Activated CD4-positive, alpha-beta memory T cell treated with anti-CD3 and anti-CD28 coated beads, Interleukin-2, amount 10 ng/mL, durations not matched to agents 7 days and 5 days (primary cell): Measurements from ENCODE around the gene ERC2. TPM values are rescaled to one million over a fixed set of nuclear protein-coding genes. Genes with fewer than 3 reads are reported as not detected.
"Not testable (repeated sequence)": the region's sequence is repeated elsewhere in the genome, so short reads cannot be mapped to it uniquely, and the experiment has no call there.

Source experiments
- CTCF ChIA-PET: fragments of 350-600 bp; sonication (Branson Sonifier 250); formaldehyde crosslinking; loops from one replicate; lab custom pipeline; 2021; ENCODE audit warnings: antibody characterized with exemption, inconsistent platforms; lab: Charles Lee
- POLR2A ChIA-PET: fragments of 350-600 bp; sonication (Branson Sonifier 250); formaldehyde crosslinking; loops from one replicate; lab custom pipeline; 2021; ENCODE audit warnings: antibody characterized with exemption; lab: Charles Lee
- DNase-seq: peaks from one replicate; pipeline ENCODE4 v3.0.0-alpha.2; 2020
- H3K27ac Mint-ChIP-seq: one replicate; pipeline ENCODE4 v1.8.0; 2021; ENCODE audit warnings: mild to moderate bottlenecking, mixed read lengths
- H3K27me3 Mint-ChIP-seq: one replicate; pipeline ENCODE4 v1.8.0; 2021; ENCODE audit warnings: mixed read lengths
- H3K36me3 Mint-ChIP-seq: one replicate; pipeline ENCODE4 v1.8.0; 2021; ENCODE audit warnings: low read depth, mixed read lengths
- H3K4me1 Mint-ChIP-seq: one replicate; pipeline ENCODE4 v1.8.0; 2021; ENCODE audit warnings: mixed read lengths
- H3K4me3 Mint-ChIP-seq: one replicate; pipeline ENCODE4 v1.8.0; 2021; ENCODE audit warnings: mild to moderate bottlenecking, mixed read lengths
- H3K9me3 Mint-ChIP-seq: one replicate; pipeline ENCODE4 v1.8.0; 2021; ENCODE audit warnings: mixed read lengths
- total RNA-seq, 2 experiments: library from RNA; stranded (reverse); gene quantifications; one replicate each; pipeline ENCODE4 v1.2.3, GENCODE V29; 2021

ERC2 gene
- total RNA-seq, 2 experiments from 2014 or later: not detected

DNA sequence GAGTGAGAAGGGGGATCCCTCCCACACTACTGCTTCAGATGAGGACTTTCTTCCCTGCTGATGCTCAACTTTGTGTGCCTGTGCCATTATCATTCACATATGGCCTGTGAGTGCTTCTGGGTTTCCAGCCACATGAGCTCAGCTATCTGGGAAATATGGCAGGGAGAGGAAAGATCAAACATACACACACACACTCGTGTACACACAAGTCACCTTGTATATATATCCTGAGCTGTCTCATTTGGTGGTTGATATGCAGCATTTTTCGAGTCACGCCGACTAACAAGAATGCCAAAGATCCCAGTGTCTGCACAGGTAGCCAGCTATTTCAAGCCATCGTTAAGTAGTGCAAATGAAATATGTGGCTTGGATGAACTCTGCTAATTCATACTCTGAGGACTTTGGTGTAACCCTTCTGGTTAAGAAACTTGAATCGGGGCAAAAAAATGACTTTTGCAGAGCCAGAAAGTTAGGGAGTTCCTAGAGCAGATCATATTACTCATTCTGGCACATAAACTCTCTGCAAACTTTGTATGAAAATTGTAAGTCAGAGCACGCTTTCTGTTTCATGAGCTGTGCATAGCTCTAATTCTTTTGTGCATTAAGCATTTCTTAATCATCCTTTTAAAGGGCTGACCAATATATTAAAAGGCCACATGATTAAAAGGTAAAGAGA is 956.2 kb downstream of the ERC2 start:
- no peak for DNase-seq
- Mint-ChIP-seq H3K27me3 (no peaks in the 10 kb centered on the region), H3K4me3 (no peak overlapping the region), H3K9me3 (no peaks in the 10 kb centered on the region), H3K36me3 (no peaks in the 10 kb centered on the region), H3K27ac (no peak overlapping the region), H3K4me1 (no peaks in the 10 kb centered on the region)
- ChIA-PET POLR2A (no interaction called here), CTCF (no interaction called here)

DNA sequence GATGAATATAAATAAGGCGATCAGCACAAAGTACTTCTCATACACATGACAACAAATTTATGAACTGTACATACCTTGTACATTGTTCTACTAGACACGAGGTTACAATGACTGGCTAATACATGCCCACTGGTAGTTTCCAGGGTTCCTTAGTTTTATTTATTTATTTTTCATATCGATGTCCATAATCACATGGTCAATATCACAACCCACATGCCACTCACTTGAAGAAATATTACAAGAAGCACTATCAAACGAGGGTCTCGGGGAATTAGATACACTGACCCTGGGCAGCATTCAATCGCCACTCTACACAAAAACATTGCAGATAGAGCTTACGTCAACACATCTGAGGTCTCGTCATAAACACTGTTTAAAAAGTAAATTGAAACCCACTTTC is 959.9 kb downstream of the ERC2 start:
- no peak for DNase-seq
- Mint-ChIP-seq H3K27ac (no peak overlapping the region), H3K4me3 (no peak overlapping the region), H3K36me3 (no peaks in the 10 kb centered on the region), H3K27me3 (no peaks in the 10 kb centered on the region), H3K9me3 (no peaks in the 10 kb centered on the region), H3K4me1 (no peaks in the 10 kb centered on the region)
- POLR2A ChIA-PET: no interaction called here
- CTCF ChIA-PET: no interaction called here

DNA sequence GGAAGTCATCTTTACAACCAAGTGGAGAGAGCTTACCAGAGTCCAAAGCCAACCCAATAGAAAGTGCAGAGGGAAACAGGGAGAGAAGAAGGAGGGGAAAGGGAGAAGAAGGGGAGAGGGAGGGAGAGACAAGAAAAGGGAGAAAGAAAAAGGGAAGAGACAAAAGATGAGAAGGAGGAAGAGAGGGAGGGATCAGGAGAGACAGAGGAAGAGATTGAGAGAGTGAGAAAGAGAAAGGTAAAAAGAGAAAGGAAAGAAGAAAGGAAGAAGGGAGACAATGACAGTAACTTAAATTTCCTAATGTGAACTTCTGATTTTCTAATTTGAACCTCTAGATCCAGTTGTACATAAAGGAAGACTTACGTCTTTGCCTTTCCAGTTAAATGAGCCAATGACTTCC is 960.5 kb downstream of the ERC2 start:
- Mint-ChIP-seq H3K36me3 (no peaks in the 10 kb centered on the region), H3K4me3 (no peak overlapping the region), H3K27ac (no peak overlapping the region), H3K27me3 (no peaks in the 10 kb centered on the region), H3K4me1 (no peaks in the 10 kb centered on the region), H3K9me3 (no peaks in the 10 kb centered on the region)
- no peak for DNase-seq
- ChIA-PET POLR2A (no interaction called here), CTCF (no interaction called here)

- H3K9me3 Mint-ChIP-seq: no peaks in the 10 kb centered on the region
- H3K27ac Mint-ChIP-seq: no peak overlapping the region
- no peak for DNase-seq
- H3K36me3 Mint-ChIP-seq: no peaks in the 10 kb centered on the region
- ChIA-PET POLR2A (no interaction called here), CTCF (no interaction called here)
- H3K27me3 Mint-ChIP-seq: no peaks in the 10 kb centered on the region
- no peaks in the 10 kb centered on the region for H3K4me1 Mint-ChIP-seq
- H3K4me3 Mint-ChIP-seq: no peak overlapping the region
Observed at GRCh38 chr3:55505776-55506175, 962.5 kb downstream of the ERC2 start.

- DNase-seq, POLR2A ChIA-PET, H3K27me3 Mint-ChIP-seq, H3K4me3 Mint-ChIP-seq, H3K9me3 Mint-ChIP-seq, H3K4me1 Mint-ChIP-seq, CTCF ChIA-PET, H3K36me3 Mint-ChIP-seq, H3K27ac Mint-ChIP-seq: not testable (repeated sequence)
Observed at GRCh38 chr3:55505102-55505501, 963.2 kb downstream of the ERC2 start.

- POLR2A ChIA-PET: no interaction called here
- no peaks in the 10 kb centered on the region for H3K4me1 Mint-ChIP-seq
- no peaks in the 10 kb centered on the region for H3K36me3 Mint-ChIP-seq
- no peak for DNase-seq
- no peaks in the 10 kb centered on the region for H3K27me3 Mint-ChIP-seq
- CTCF ChIA-PET: no interaction called here
- no peak overlapping the region for H3K4me3 Mint-ChIP-seq
- no peak overlapping the region for H3K27ac Mint-ChIP-seq
- no peaks in the 10 kb centered on the region for H3K9me3 Mint-ChIP-seq
Observed at GRCh38 chr3:55501905-55502304, 966.4 kb downstream of the ERC2 start.

DNA sequence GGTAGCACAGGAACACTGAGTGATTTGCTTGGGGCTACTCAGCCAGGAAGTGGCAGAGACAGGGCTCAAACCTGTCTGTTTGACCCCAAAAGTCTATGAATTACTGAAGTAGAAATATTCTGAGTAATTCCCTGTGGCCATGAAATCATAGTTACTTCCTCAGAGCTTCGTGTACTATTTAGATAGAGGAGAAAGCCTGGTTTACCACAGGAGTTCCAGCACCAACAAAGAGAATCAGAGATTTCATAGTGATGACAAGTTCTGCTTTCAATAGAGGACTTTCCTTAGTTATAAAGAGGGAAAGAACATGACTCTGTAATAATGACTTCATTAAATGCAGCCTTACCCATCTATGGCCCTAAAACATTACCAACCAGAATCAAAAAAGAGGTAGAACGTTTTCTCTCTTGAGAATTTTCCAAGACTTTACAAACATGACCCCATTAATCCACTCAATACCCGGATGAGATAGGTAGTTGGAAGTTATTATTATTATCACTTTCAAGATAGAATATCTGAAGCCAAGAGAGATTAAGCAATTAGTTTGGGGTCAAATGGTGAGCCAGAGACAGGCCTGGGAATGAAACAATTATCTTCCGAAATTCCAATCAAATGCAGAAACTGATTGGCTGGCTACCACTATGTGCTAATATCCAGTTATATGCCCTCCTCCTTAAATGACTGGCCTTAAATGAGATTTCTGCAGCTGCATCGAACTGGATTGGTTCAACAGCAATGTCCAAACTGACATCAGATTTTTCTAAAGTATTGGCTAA is 967.5 kb downstream of the ERC2 start:
- Mint-ChIP-seq H3K36me3 (no peaks in the 10 kb centered on the region), H3K4me1 (no peaks in the 10 kb centered on the region), H3K9me3 (no peaks in the 10 kb centered on the region), H3K27me3 (no peaks in the 10 kb centered on the region), H3K27ac (no peak overlapping the region), H3K4me3 (no peak overlapping the region)
- DNase-seq: no peak
- ChIA-PET CTCF (no interaction called here), POLR2A (no interaction called here)

DNA sequence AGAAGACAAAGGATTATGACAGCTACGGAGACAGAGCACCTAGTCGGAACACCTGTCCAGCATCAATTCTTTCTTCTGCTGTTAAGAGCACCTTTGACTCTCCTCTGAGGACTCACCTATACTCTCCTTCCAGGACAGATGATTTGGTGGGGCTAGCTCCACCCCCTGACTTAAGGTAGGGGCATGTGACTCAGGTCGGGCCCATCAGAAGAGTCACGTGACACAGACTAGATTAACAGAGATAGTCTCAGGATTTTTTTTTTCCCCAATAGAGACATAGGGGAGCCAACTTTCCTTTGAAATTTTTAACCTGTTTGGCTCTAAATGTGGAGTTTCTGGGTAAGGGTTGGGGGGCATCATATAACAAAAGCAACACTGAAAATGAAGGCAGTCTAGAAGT is 969.7 kb downstream of the ERC2 start:
- no peaks in the 10 kb centered on the region for H3K4me1 Mint-ChIP-seq
- no peaks in the 10 kb centered on the region for H3K27me3 Mint-ChIP-seq
- POLR2A ChIA-PET: no interaction called here

DNA sequence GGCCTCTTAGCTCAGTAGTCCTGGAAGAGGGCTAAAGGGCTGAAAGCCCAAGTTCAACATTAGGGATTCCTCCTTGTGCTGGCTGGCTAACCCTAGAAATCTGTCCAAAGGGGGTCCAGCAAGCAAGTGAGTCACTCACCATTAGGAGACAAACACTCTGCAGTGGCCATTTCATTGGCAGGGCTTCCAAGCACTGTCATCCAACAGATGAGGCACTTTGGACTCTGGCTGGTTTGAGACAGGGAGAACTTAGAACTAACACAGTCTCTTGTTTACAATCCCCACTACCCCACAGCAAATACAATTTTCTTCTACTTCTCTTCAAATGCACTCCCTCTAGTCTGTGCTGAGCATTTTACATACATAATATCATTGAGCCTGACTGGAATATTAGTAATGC is 971.0 kb downstream of the ERC2 start:
- Mint-ChIP-seq H3K9me3 (no peaks in the 10 kb centered on the region), H3K27ac (no peak overlapping the region), H3K36me3 (no peaks in the 10 kb centered on the region), H3K4me1 (no peaks in the 10 kb centered on the region), H3K4me3 (no peak overlapping the region), H3K27me3 (no peaks in the 10 kb centered on the region)
- ChIA-PET POLR2A (no interaction called here), CTCF (no interaction called here)
- no peak for DNase-seq

More for the DNA sequence above, 969.7 kb downstream of the ERC2 start:
- H3K36me3 Mint-ChIP-seq: no peaks in the 10 kb centered on the region
- no peaks in the 10 kb centered on the region for H3K9me3 Mint-ChIP-seq
- DNase-seq: no peak
- H3K4me3 Mint-ChIP-seq: no peak overlapping the region
- no peak overlapping the region for H3K27ac Mint-ChIP-seq
- CTCF ChIA-PET: no interaction called here

DNA sequence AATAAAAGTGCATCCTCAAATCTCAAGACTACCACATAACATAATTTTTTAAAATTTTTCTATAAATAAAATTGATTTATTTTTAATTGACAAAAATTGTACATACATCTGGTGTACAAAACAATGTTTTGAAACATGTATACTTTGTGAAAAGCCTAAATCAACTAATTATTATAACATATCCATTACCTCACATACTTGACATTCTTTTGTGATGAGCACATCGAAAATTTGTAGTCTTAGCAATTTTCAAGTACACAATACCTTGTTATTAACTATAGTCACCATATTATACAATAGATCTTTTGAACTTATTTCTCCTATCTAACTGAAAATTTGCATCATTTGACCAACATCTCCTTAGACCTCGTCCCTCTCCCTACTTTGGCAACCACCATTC is 973.3 kb downstream of the ERC2 start:
- H3K4me3 Mint-ChIP-seq: no peak overlapping the region
- ChIA-PET POLR2A (no interaction called here), CTCF (no interaction called here)
- no peaks in the 10 kb centered on the region for H3K4me1 Mint-ChIP-seq
- no peak overlapping the region for H3K27ac Mint-ChIP-seq
- DNase-seq: no peak
- H3K36me3 Mint-ChIP-seq: no peaks in the 10 kb centered on the region
- H3K27me3 Mint-ChIP-seq: peaks cover 7% of the 10 kb centered on the region
- no peaks in the 10 kb centered on the region for H3K9me3 Mint-ChIP-seq

- peaks cover 6% of the 10 kb centered on the region for H3K4me1 Mint-ChIP-seq
- H3K4me3 Mint-ChIP-seq: no peak overlapping the region
- no peaks in the 10 kb centered on the region for H3K9me3 Mint-ChIP-seq
- CTCF ChIA-PET: no interaction called here
- POLR2A ChIA-PET: no interaction called here
- DNase-seq: no peak
- no peaks in the 10 kb centered on the region for H3K36me3 Mint-ChIP-seq
- H3K27ac Mint-ChIP-seq: no peak overlapping the region
- peaks cover 24% of the 10 kb centered on the region for H3K27me3 Mint-ChIP-seq
Observed at GRCh38 chr3:55492976-55493375, 975.3 kb downstream of the ERC2 start.

- ChIA-PET CTCF (no interaction called here), POLR2A (no interaction called here)
- peaks cover 15% of the 10 kb centered on the region for H3K4me1 Mint-ChIP-seq
- no peak overlapping the region for H3K4me3 Mint-ChIP-seq
- H3K9me3 Mint-ChIP-seq: no peaks in the 10 kb centered on the region
- no peak for DNase-seq
- H3K36me3 Mint-ChIP-seq: no peaks in the 10 kb centered on the region
- peaks cover 39% of the 10 kb centered on the region for H3K27me3 Mint-ChIP-seq
- H3K27ac Mint-ChIP-seq: no peak overlapping the region
Observed at GRCh38 chr3:55491296-55491816, 976.9 kb downstream of the ERC2 start.

- Mint-ChIP-seq H3K36me3 (no peaks in the 10 kb centered on the region), H3K9me3 (no peaks in the 10 kb centered on the region), H3K27me3 (peaks cover 47% of the 10 kb centered on the region), H3K27ac (no peak overlapping the region), H3K4me1 (peaks cover 16% of the 10 kb centered on the region), H3K4me3 (no peak overlapping the region)
- POLR2A ChIA-PET: no interaction called here
- no peak for DNase-seq
- CTCF ChIA-PET: no interaction called here
Observed at GRCh38 chr3:55490276-55490913, 977.9 kb downstream of the ERC2 start.
